GM12873 (cell line): ENCODE measurements around the gene MAN2B1.

ENCODE experiments used
- CTCF ChIP-seq: IDR thresholded peaks from 2 replicates; pipeline ENCODE4 v1.5.1; 2012; ENCODE audit warnings: low read depth, mild to moderate bottlenecking, moderate library complexity, low read length, control low read depth; ENCODE audit not compliant: insufficient read depth; ENCODE audit errors: missing control alignments

MAN2B1 gene

GRCh38 chr19:12705169-12705568 is 38.6 kb upstream of the MAN2B1 start:
- TF ChIP-seq CTCF: no peak

- TF ChIP-seq CTCF: no peak
These were observed 36.5 kb upstream of the MAN2B1 start for GRCh38 chr19:12703046-12703445.

- TF ChIP-seq CTCF: no peak
These were observed 35.2 kb upstream of the MAN2B1 start for GRCh38 chr19:12701596-12702282.

GRCh38 chr19:12698138-12698537 is 31.6 kb upstream of the MAN2B1 start:
- no peak for TF ChIP-seq CTCF

- no peak for TF ChIP-seq CTCF
These were observed 30.1 kb upstream of the MAN2B1 start, which contains the start of gene FBXW9 for GRCh38 chr19:12696366-12697335. TSS of gene FBXW9 (minus strand) at chr19:12696631. CDS start at chr19:12696581, 50 bp downstream.

- no peak for TF ChIP-seq CTCF
These were observed 29.4 kb upstream of the MAN2B1 start for GRCh38 chr19:12695997-12696365.

- no peak for TF ChIP-seq CTCF
These were observed 29.0 kb upstream of the MAN2B1 start for GRCh38 chr19:12695514-12695913.
